Endodermal cell (in vitro differentiated cells): Measurements from ENCODE around the gene MRPS11. TPM values are rescaled to one million over a fixed set of nuclear protein-coding genes. Genes with fewer than 3 reads are reported as not detected.
A peak's percentile ranks its signal among the peaks of the same experiment; 100 is the strongest.
"Not testable (repeated sequence)": the region's sequence is repeated elsewhere in the genome, so short reads cannot be mapped to it uniquely, and the experiment has no call there.

ENCODE experiments used
- DNase-seq: peaks from one replicate; pipeline ENCODE4 v3.0.0-alpha.2; 2017
- H3K27ac ChIP-seq: 2 replicates; pipeline ENCODE4 v1.5.1; 2013; ENCODE audit warnings: mild to moderate bottlenecking, low read depth, low read length, moderate library complexity
- H3K27me3 ChIP-seq: 2 replicates; pipeline ENCODE4 v1.6.1; 2013; ENCODE audit warnings: mild to moderate bottlenecking, low read length, moderate library complexity; ENCODE audit not compliant: insufficient read depth, control insufficient read depth, poor library complexity, severe bottlenecking
- H3K36me3 ChIP-seq: 2 replicates; pipeline ENCODE4 v1.7.0; 2013; ENCODE audit warnings: mild to moderate bottlenecking, low read length, moderate library complexity; ENCODE audit not compliant: control insufficient read depth, insufficient read depth
- H3K4me1 ChIP-seq: one replicate; pipeline ENCODE4 v1.7.0; 2013; ENCODE audit warnings: low read length; ENCODE audit not compliant: control insufficient read depth, insufficient read depth
- H3K4me3 ChIP-seq: 2 replicates; pipeline ENCODE4 v1.5.1; 2013; ENCODE audit warnings: mild to moderate bottlenecking, low read length, moderate library complexity
- H3K9ac ChIP-seq: 2 replicates; pipeline ENCODE4 v1.6.1; 2013; ENCODE audit warnings: mild to moderate bottlenecking, low read length, moderate library complexity; ENCODE audit not compliant: poor library complexity, severe bottlenecking; ENCODE audit errors: extremely low read depth
- H3K9me3 ChIP-seq: 2 replicates; pipeline ENCODE4 v1.6.1; 2013; ENCODE audit warnings: mild to moderate bottlenecking, low read length, moderate library complexity; ENCODE audit not compliant: control insufficient read depth
- H3K27ac Mint-ChIP-seq: 2 replicates; pipeline ENCODE4 v1.8.0; 2020; ENCODE audit warnings: mixed read lengths
- H3K27me3 Mint-ChIP-seq: 2 replicates; pipeline ENCODE4 v1.8.0; 2021; ENCODE audit warnings: mild to moderate bottlenecking, mixed read lengths; ENCODE audit not compliant: insufficient read depth
- H3K36me3 Mint-ChIP-seq: 2 replicates; pipeline ENCODE4 v1.8.0; 2020; ENCODE audit warnings: low read depth, mixed read lengths
- H3K4me1 Mint-ChIP-seq: 2 replicates; pipeline ENCODE4 v1.8.0; 2020; ENCODE audit warnings: mixed read lengths
- H3K4me3 Mint-ChIP-seq: 2 replicates; pipeline ENCODE4 v1.8.0; 2020; ENCODE audit warnings: mild to moderate bottlenecking, moderate library complexity, mixed read lengths
- H3K9me3 Mint-ChIP-seq: 2 replicates; pipeline ENCODE4 v1.8.0; 2020; ENCODE audit warnings: mild to moderate bottlenecking, mixed read lengths
- WGBS, 2 experiments: methylation state at CpG; one replicate each; pipeline versions ENCODE4 v1.1.5 to v1.1.7; 2013; ENCODE audit warnings: missing lambda C conversion rate in 2 of 2, mixed read lengths in 1 of 2; ENCODE audit not compliant: insufficient coverage in 1 of 2, insufficient read length in 1 of 2; 5-methylcytosine and 5-hydroxymethylcytosine counted together
- total RNA-seq, 2 donors: library from RNA; stranded (reverse); fragmentation: NEBNext Ultra II Directional in 1 of 2; extraction: Animal tissue kit (Norgen Biotek cat#: 25700) in 1 of 2; gene quantifications; 2 replicates in 1 of 2; 3 replicates in 1 of 2; pipeline ENCODE4 v1.2.1, GENCODE V29; 2021
- TF ChIP-seq, protein P1 (sequence below): fragments of 200-600 bp; sonication (generic); conservative IDR thresholded peaks from 2 replicates; pipeline ENCODE4 v1.5.0; 2021; ENCODE audit warnings: antibody characterized with exemption, mild to moderate bottlenecking

MRPS11 gene
- total RNA-seq, 2 donors from 2014 or later: 44.8 to 49.0 TPM

DNA sequence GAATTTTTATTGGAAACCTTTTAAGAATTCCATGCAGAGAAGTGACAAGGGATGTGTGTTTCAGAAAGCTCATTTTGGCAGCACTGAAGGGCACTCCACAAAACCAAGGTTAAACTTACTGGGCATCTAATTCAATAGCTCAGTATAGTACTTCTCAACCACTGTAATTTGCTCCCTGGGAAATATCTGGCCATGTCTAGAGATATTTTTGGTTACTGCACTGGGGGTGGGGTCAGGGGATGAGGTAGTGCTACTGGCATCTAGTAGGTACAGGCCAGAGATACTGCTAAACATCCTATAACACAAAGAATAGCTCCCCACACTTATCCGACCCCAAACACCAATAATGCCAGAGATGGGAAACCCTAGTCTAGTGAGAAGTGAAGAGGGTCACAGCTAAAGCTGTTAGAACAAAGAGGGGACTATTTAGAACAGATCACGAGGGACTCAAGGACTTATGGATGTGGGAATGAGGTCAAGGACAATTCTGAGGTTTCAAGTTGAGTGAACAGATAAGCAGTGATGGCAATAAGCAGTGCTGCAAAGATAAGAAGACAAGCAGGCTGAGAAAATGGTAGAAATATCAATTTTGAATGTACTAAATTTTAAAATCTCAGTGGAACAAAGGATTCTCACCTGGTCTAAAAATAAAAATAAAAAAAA is 3.5 kb upstream of the MRPS11 start:
- Mint-ChIP-seq H3K4me3 (no peak overlapping the region), H3K4me1 (peaks cover 13% of the 10 kb centered on the region), H3K36me3 (peaks cover 27% of the 10 kb centered on the region), H3K9me3 (no peaks in the 10 kb centered on the region), H3K27me3 (no peaks in the 10 kb centered on the region), H3K27ac (no peak overlapping the region)
- no peaks in the 10 kb centered on the region for H3K9me3 ChIP-seq
- H3K27me3 ChIP-seq: no peaks in the 10 kb centered on the region
- no peak overlapping the region for H3K4me3 ChIP-seq
- no peak overlapping the region for H3K27ac ChIP-seq
- H3K4me1 ChIP-seq: no peaks in the 10 kb centered on the region
- H3K36me3 ChIP-seq: peaks cover 51% of the 10 kb centered on the region
- TF ChIP-seq, protein P1, sequence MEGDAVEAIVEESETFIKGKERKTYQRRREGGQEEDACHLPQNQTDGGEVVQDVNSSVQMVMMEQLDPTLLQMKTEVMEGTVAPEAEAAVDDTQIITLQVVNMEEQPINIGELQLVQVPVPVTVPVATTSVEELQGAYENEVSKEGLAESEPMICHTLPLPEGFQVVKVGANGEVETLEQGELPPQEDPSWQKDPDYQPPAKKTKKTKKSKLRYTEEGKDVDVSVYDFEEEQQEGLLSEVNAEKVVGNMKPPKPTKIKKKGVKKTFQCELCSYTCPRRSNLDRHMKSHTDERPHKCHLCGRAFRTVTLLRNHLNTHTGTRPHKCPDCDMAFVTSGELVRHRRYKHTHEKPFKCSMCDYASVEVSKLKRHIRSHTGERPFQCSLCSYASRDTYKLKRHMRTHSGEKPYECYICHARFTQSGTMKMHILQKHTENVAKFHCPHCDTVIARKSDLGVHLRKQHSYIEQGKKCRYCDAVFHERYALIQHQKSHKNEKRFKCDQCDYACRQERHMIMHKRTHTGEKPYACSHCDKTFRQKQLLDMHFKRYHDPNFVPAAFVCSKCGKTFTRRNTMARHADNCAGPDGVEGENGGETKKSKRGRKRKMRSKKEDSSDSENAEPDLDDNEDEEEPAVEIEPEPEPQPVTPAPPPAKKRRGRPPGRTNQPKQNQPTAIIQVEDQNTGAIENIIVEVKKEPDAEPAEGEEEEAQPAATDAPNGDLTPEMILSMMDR: no peak
- H3K9ac ChIP-seq: no peak overlapping the region
- DNase-seq: no peak
- WGBS, 2 experiments: 92 to 94% methylated on average over 1 of the region's 2 CpGs

DNA sequence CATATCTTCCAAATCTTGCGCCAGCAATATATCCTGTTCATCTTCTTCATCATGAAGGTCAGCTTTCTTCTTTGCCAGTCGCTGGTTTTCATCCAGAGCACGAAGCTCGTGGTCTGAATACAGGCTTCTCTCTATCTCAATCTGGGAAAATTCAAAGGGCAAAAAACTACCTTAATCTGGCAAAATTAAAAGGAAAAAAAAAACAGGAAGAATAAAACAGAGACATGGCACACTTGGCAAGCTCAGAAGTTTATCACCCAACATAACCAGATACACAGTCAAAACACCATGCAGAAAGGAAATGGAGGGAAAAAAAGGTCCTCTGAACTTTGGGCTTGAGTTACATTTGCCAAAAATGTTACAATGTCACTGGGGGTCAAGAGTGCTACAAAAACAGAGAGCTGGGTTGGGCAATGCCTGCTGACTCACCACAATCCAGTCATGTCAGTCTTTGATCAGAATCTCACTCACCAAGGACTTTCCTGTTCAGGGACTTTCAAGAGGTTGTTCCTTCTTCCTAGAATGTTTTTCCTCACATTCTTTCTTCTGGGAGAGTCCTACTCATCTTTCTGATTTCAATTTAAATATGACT is 1.8 kb upstream of the MRPS11 start:
- WGBS, 2 experiments: 84 to 96% methylated on average over 3 to 4 of the region's 4 CpGs
- Mint-ChIP-seq H3K27ac (no peak overlapping the region), H3K36me3 (peaks cover 13% of the 10 kb centered on the region), H3K4me1 (peaks cover 13% of the 10 kb centered on the region), H3K27me3 (no peaks in the 10 kb centered on the region), H3K4me3 (peak overlapping the region; percentile 88), H3K9me3 (no peaks in the 10 kb centered on the region)
- Histone ChIP-seq H3K9me3 (no peaks in the 10 kb centered on the region), H3K4me3 (peak overlapping the region; percentile 97), H3K4me1 (no peaks in the 10 kb centered on the region), H3K36me3 (peaks cover 39% of the 10 kb centered on the region), H3K27me3 (no peaks in the 10 kb centered on the region), H3K9ac (no peak overlapping the region), H3K27ac (no peak overlapping the region)
- TF ChIP-seq, protein P1: no peak
- peak; percentile 17 for DNase-seq

DNA sequence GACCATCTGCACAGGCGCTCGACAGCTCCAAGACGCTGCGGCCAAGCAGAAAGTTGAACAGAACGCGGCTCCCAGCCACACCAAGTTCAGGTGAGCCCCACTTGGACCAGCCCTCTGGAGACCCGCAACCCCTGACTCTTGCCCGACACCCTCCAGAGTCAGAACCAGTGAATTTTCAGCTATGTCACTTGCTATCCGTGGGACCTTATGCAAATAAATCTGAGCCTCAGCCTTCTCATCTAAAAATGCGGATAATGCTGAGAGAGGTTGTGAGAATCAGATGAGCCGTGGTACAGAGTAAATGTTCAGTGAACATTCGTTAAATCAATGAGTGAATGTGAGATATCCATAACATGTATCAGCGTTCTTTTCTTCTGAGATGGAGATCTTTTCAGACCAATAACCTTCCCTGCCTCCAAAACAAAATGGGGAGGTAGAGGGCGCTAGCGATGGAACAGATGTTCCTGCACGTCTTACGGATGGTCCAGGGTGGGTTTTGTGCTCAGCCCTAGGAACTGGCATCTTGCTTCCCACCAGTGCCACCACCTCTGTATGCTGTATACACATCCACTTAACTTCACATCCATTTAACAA is 524 bp downstream of the MRPS11 start:
- 7 to 8% methylated on average over 8 to 17 of the region's 17 CpGs for WGBS, 2 experiments
- Histone ChIP-seq H3K4me3 (peak overlapping the region; percentile 97), H3K27me3 (no peaks in the 10 kb centered on the region), H3K27ac (peak overlapping the region; percentile 92), H3K4me1 (no peaks in the 10 kb centered on the region), H3K9me3 (no peaks in the 10 kb centered on the region), H3K36me3 (peaks cover 37% of the 10 kb centered on the region), H3K9ac (peak overlapping the region; percentile 88)
- TF ChIP-seq, protein P1: peak; percentile 52
- Mint-ChIP-seq H3K9me3 (no peaks in the 10 kb centered on the region), H3K4me1 (peaks cover 13% of the 10 kb centered on the region), H3K27ac (peak overlapping the region; percentile 99), H3K27me3 (no peaks in the 10 kb centered on the region), H3K36me3 (peaks cover 20% of the 10 kb centered on the region), H3K4me3 (peak overlapping the region; percentile 88)
- DNase-seq: peak; percentile 57

DNA sequence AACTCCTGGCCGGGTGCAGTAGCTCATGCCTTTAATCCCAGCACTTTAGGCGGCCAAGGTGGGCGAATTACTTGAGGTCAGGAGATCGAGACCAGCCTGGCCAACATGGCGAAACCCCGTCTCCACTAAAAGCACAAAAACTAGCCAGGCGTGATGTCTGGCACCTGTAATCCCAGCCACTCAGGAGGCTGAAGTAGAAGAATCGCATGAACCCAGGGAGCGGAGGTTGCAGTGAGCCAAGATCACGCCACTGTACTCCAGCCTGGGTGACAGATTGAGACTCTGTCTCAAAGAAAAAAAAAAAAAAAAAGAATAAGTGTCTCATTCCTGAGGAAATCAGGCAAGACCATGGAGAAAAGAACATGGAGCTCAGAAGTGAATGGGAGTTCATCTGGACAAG is 1.2 kb downstream of the MRPS11 start:
- H3K9me3 Mint-ChIP-seq, H3K4me1 ChIP-seq, H3K9ac ChIP-seq, H3K27me3 ChIP-seq, H3K9me3 ChIP-seq, H3K27ac ChIP-seq, H3K27me3 Mint-ChIP-seq, H3K27ac Mint-ChIP-seq: not testable (repeated sequence)
- peak; percentile 35 for DNase-seq
- 93 to 98% methylated on average over 5 to 10 of the region's 10 CpGs for WGBS, 2 experiments
- Histone ChIP-seq H3K36me3 (peaks cover 38% of the 10 kb centered on the region), H3K4me3 (peak overlapping the region; percentile 97)
- peaks cover 27% of the 10 kb centered on the region for H3K36me3 Mint-ChIP-seq
- peak overlapping the region; percentile 88 for H3K4me3 Mint-ChIP-seq
- peaks cover 13% of the 10 kb centered on the region for H3K4me1 Mint-ChIP-seq
